Neuron (in vitro differentiated cells): ENCODE results near the gene FXYD1.
"Not testable (repeated sequence)": the region's sequence is repeated elsewhere in the genome, so short reads cannot be mapped to it uniquely, and the experiment has no call there.

ENCODE experiments used
- H2AFZ ChIP-seq: one replicate; pipeline ENCODE4 v1.6.1; 2013; ENCODE audit warnings: low read depth, mild to moderate bottlenecking, inconsistent platforms, low read length, moderate library complexity
- H3K27me3 ChIP-seq: one replicate; pipeline ENCODE4 v1.6.1; 2013; ENCODE audit warnings: low read length; ENCODE audit not compliant: insufficient read depth
- H3K36me3 ChIP-seq: one replicate; pipeline ENCODE4 v1.6.1; 2013; ENCODE audit warnings: low read length; ENCODE audit not compliant: insufficient read depth
- H3K4me1 ChIP-seq: one replicate; pipeline ENCODE4 v1.6.1; 2013; ENCODE audit warnings: low read length; ENCODE audit not compliant: insufficient read depth
- H3K4me3 ChIP-seq: 2 replicates; pipeline ENCODE4 v1.5.1; 2013; ENCODE audit warnings: mild to moderate bottlenecking, low read length, moderate library complexity
- H3K9me3 ChIP-seq: one replicate; pipeline ENCODE4 v1.6.1; 2013; ENCODE audit warnings: low read length

Gene FXYD1

GRCh38 chr19:35122687-35123551, 15.7 kb upstream of the FXYD1 start:
- Histone ChIP-seq H2AFZ (no peak overlapping the region), H3K9me3 (no peaks in the 10 kb centered on the region), H3K27me3 (peaks cover 7% of the 10 kb centered on the region), H3K4me1 (peaks cover 7% of the 10 kb centered on the region), H3K4me3 (no peak overlapping the region), H3K36me3 (no peaks in the 10 kb centered on the region)

- Histone ChIP-seq H3K9me3 (no peaks in the 10 kb centered on the region), H3K36me3 (no peaks in the 10 kb centered on the region), H3K4me1 (peaks cover 7% of the 10 kb centered on the region), H2AFZ (no peak overlapping the region), H3K27me3 (peaks cover 4% of the 10 kb centered on the region), H3K4me3 (no peak overlapping the region)
Measured at GRCh38 chr19:35123573-35123972, 15.1 kb upstream of the FXYD1 start.

GRCh38 chr19:35124098-35125060, 14.2 kb upstream of the FXYD1 start:
- Histone ChIP-seq H3K36me3 (no peaks in the 10 kb centered on the region), H3K4me3 (no peak overlapping the region), H3K4me1 (peaks cover 7% of the 10 kb centered on the region), H3K27me3 (no peaks in the 10 kb centered on the region), H2AFZ (no peak overlapping the region), H3K9me3 (no peaks in the 10 kb centered on the region)

GRCh38 chr19:35125270-35125717, 13.3 kb upstream of the FXYD1 start:
- Histone ChIP-seq H2AFZ (no peak overlapping the region), H3K27me3 (no peaks in the 10 kb centered on the region), H3K9me3 (no peaks in the 10 kb centered on the region), H3K4me1 (peaks cover 7% of the 10 kb centered on the region), H3K4me3 (no peak overlapping the region), H3K36me3 (no peaks in the 10 kb centered on the region)

- Histone ChIP-seq H3K27me3 (no peaks in the 10 kb centered on the region), H2AFZ (no peak overlapping the region), H3K9me3 (no peaks in the 10 kb centered on the region), H3K4me3 (no peak overlapping the region), H3K4me1 (peaks cover 7% of the 10 kb centered on the region), H3K36me3 (no peaks in the 10 kb centered on the region)
Measured at GRCh38 chr19:35125749-35126623, 12.6 kb upstream of the FXYD1 start.

GRCh38 chr19:35126624-35126959, 12.0 kb upstream of the FXYD1 start:
- no peaks in the 10 kb centered on the region for H3K36me3 ChIP-seq
- no peak overlapping the region for H3K4me3 ChIP-seq
- H3K4me1 ChIP-seq: peaks cover 7% of the 10 kb centered on the region
- H3K27me3 ChIP-seq: no peaks in the 10 kb centered on the region
- H2AFZ ChIP-seq: no peak overlapping the region
- no peaks in the 10 kb centered on the region for H3K9me3 ChIP-seq

- Histone ChIP-seq H3K36me3 (no peaks in the 10 kb centered on the region), H3K9me3 (no peaks in the 10 kb centered on the region), H3K4me3 (no peak overlapping the region), H3K27me3 (no peaks in the 10 kb centered on the region), H2AFZ (no peak overlapping the region), H3K4me1 (peaks cover 5% of the 10 kb centered on the region)
Measured at GRCh38 chr19:35127871-35128270, 10.8 kb upstream of the FXYD1 start.

- Histone ChIP-seq H2AFZ (no peak overlapping the region), H3K4me3 (no peak overlapping the region), H3K4me1 (no peaks in the 10 kb centered on the region), H3K36me3 (no peaks in the 10 kb centered on the region), H3K27me3 (no peaks in the 10 kb centered on the region), H3K9me3 (no peaks in the 10 kb centered on the region)
Measured at GRCh38 chr19:35128398-35129057, 10.1 kb upstream of the FXYD1 start.

GRCh38 chr19:35129724-35130274, 8.8 kb upstream of the FXYD1 start:
- not testable (repeated sequence) for H3K27me3 ChIP-seq, H2AFZ ChIP-seq, H3K36me3 ChIP-seq, H3K9me3 ChIP-seq, H3K4me3 ChIP-seq, H3K4me1 ChIP-seq

- no peak overlapping the region for H3K4me3 ChIP-seq
- no peaks in the 10 kb centered on the region for H3K27me3 ChIP-seq
- H3K36me3 ChIP-seq: no peaks in the 10 kb centered on the region
- peaks cover 13% of the 10 kb centered on the region for H3K4me1 ChIP-seq
- no peak overlapping the region for H2AFZ ChIP-seq
- H3K9me3 ChIP-seq: no peaks in the 10 kb centered on the region
Measured at GRCh38 chr19:35130761-35131720, 7.6 kb upstream of the FXYD1 start.

GRCh38 chr19:35132254-35132653, 6.4 kb upstream of the FXYD1 start:
- Histone ChIP-seq H3K9me3 (no peaks in the 10 kb centered on the region), H3K36me3 (no peaks in the 10 kb centered on the region), H3K4me1 (peaks cover 14% of the 10 kb centered on the region), H2AFZ (no peak overlapping the region), H3K4me3 (no peak overlapping the region), H3K27me3 (no peaks in the 10 kb centered on the region)
